ENCODE data around the gene UNC5C. TPM values are rescaled to one million over a fixed set of nuclear protein-coding genes. Genes with fewer than 3 reads are reported as not detected.

UNC5C gene
- total RNA-seq, 4 donors from 2014 or later = 1.7 to 2.4 (median 2.0) TPM

DNA sequence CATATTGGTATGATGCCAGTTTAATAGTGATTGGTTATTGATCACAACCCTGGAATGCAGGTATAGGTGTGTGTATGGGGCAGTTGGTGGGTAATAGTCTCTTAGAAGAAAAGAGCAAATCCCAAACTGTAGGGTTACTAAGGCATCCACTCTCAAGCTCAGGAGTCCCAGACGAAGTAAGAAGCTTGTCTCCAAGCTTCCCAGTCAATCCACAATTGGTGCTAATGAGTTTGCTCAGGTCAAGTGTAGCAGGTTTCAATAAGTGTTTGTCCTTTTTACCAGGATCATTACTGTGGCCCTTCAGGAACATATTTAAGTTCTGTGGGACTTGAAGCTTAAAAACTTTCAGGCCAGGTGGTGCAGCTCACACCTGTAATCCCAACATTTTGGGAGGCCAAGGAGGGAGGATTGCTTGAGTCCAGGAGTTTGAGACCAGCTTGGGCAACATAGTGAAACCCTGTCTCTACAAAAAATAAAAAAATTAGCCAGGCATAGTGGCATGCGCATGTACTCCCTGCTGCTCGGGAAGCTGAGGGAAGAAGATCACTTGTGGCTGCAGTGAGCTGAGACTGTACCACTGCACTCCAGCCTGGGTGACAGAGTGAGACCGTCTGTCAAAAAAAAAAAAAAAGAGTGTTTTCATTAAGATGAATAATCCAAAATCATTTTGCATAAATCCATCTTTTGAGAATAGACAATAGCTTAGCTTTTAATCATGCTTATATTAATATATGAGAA, 166.8 kb downstream of the UNC5C start:
- intact Hi-C loops (cut with DNase I) = no loop called here
- no peak overlapping the region for H3K27ac ChIP-seq (replicated peaks in 1 of 4)
- H3K9me3 ChIP-seq = no peaks in the 10 kb centered on the region
- H3K4me3 ChIP-seq = no peak overlapping the region
- no peak for DNase-seq (ENCODE audit: extremely low spot score)
- no peaks in the 10 kb centered on the region for H3K36me3 ChIP-seq
- TF ChIP-seq POLR2A (IDR thresholded peaks at IDR 0.05; ENCODE audit: low read depth) (no peak), EP300 (IDR thresholded peaks at IDR 0.05) (no peak), POLR2AphosphoS5 (IDR thresholded peaks at IDR 0.05) (no peak)
- TF ChIP-seq, protein P1, sequence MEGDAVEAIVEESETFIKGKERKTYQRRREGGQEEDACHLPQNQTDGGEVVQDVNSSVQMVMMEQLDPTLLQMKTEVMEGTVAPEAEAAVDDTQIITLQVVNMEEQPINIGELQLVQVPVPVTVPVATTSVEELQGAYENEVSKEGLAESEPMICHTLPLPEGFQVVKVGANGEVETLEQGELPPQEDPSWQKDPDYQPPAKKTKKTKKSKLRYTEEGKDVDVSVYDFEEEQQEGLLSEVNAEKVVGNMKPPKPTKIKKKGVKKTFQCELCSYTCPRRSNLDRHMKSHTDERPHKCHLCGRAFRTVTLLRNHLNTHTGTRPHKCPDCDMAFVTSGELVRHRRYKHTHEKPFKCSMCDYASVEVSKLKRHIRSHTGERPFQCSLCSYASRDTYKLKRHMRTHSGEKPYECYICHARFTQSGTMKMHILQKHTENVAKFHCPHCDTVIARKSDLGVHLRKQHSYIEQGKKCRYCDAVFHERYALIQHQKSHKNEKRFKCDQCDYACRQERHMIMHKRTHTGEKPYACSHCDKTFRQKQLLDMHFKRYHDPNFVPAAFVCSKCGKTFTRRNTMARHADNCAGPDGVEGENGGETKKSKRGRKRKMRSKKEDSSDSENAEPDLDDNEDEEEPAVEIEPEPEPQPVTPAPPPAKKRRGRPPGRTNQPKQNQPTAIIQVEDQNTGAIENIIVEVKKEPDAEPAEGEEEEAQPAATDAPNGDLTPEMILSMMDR (IDR thresholded peaks at IDR 0.05) = no peak
- H3K4me1 ChIP-seq = no peaks in the 10 kb centered on the region
- WGBS = 84% methylated on average over 4 of the region's 4 CpGs
- H3K27me3 ChIP-seq = no peaks in the 10 kb centered on the region

- intact Hi-C loops (cut with DNase I) = no loop called here
- no peak for DNase-seq (ENCODE audit: extremely low spot score)
- H3K4me3 ChIP-seq = no peak overlapping the region
These were observed 169.1 kb downstream of the UNC5C start for GRCh38 chr4:95379633-95380032.

DNA sequence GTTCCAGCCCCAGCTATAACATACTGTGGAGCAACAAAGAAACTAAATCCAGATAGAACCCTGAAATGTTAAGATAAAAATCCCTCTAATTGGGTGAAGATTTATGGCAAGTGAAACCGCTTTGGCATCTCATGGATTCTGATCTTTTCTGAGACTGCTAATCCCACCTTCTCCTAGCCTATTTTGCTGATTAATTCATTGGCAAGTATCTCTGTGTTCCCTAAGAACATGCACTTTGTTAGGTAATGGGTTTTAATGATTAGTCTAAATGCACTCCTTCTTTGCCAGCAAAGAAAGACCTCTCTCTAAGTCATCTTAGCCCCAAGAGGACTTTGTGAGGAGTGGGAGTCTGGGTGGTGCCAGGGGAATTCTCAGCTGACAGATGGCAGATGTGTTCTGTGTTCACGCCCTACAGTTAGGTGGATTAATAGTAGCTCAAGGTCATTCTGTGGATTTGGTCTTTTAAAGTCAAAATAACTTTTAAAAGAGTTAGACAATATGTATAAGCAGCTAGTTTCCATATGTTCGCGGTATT, 171.3 kb downstream of the UNC5C start:
- H3K9me3 ChIP-seq = no peaks in the 10 kb centered on the region
- no peak overlapping the region for H3K27ac ChIP-seq (replicated peaks in 1 of 4)
- DNase-seq (ENCODE audit: extremely low spot score) = no peak
- TF ChIP-seq POLR2A (IDR thresholded peaks at IDR 0.05; ENCODE audit: low read depth) (no peak), POLR2AphosphoS5 (IDR thresholded peaks at IDR 0.05) (no peak), EP300 (IDR thresholded peaks at IDR 0.05) (no peak)
- TF ChIP-seq, protein P1 (IDR thresholded peaks at IDR 0.05) = no peak
- intact Hi-C loops (cut with DNase I) = no loop called here
- no peaks in the 10 kb centered on the region for H3K4me1 ChIP-seq
- H3K36me3 ChIP-seq = no peaks in the 10 kb centered on the region
- WGBS = 87% methylated on average over 4 of the region's 4 CpGs
- H3K4me3 ChIP-seq = no peak overlapping the region
- no peaks in the 10 kb centered on the region for H3K27me3 ChIP-seq

More at GRCh38 chr4:95379633-95380032, 169.1 kb downstream of the UNC5C start:
- Histone ChIP-seq H3K36me3 (no peaks in the 10 kb centered on the region), H3K4me1 (no peaks in the 10 kb centered on the region), H3K9me3 (no peaks in the 10 kb centered on the region), H3K27me3 (no peaks in the 10 kb centered on the region), H3K27ac (replicated peaks in 1 of 4) (no peak overlapping the region)
- 94% methylated on average over 13 of the region's 13 CpGs for whole genome bisulfite sequencing
- TF ChIP-seq, protein P1 (IDR thresholded peaks at IDR 0.05) = no peak
- TF ChIP-seq POLR2AphosphoS5 (IDR thresholded peaks at IDR 0.05) = no peak
- no peak for TF ChIP-seq POLR2A (IDR thresholded peaks at IDR 0.05; ENCODE audit: low read depth)
- TF ChIP-seq EP300 (IDR thresholded peaks at IDR 0.05) = no peak

- Histone ChIP-seq H3K27ac (replicated peaks in 1 of 4) (no peak overlapping the region), H3K9me3 (no peaks in the 10 kb centered on the region), H3K4me3 (no peak overlapping the region), H3K36me3 (no peaks in the 10 kb centered on the region), H3K27me3 (no peaks in the 10 kb centered on the region), H3K4me1 (no peaks in the 10 kb centered on the region)
- WGBS = 67% methylated on average over 3 of the region's 3 CpGs
- DNase-seq (ENCODE audit: extremely low spot score) = no peak
- intact Hi-C loops (cut with DNase I) = no loop called here
- TF ChIP-seq POLR2A (IDR thresholded peaks at IDR 0.05; ENCODE audit: low read depth) = no peak
These were observed 177.1 kb downstream of the UNC5C start for GRCh38 chr4:95371476-95372224.

GRCh38 chr4:95367824-95368223, 180.9 kb downstream of the UNC5C start:
- no peak overlapping the region for H3K4me3 ChIP-seq
- H3K9me3 ChIP-seq = no peaks in the 10 kb centered on the region
- H3K4me1 ChIP-seq = peaks cover 0 to 2% (median 0%) of the 10 kb centered on the region in 4 donors
- intact Hi-C loops (cut with DNase I) = no loop called here
- TF ChIP-seq POLR2AphosphoS5 (IDR thresholded peaks at IDR 0.05) (no peak), EP300 (IDR thresholded peaks at IDR 0.05) (no peak), POLR2A (IDR thresholded peaks at IDR 0.05; ENCODE audit: low read depth) (no peak)
- TF ChIP-seq, protein P1 (IDR thresholded peaks at IDR 0.05) = no peak
- H3K27ac ChIP-seq (replicated peaks in 1 of 4) = no peak overlapping the region
- DNase-seq (ENCODE audit: extremely low spot score) = no peak
- H3K36me3 ChIP-seq = no peaks in the 10 kb centered on the region
- H3K27me3 ChIP-seq = no peaks in the 10 kb centered on the region
- WGBS = 59% methylated on average over 2 of the region's 2 CpGs
